PC-3 (cell line): ENCODE data around the gene ZMYM3.

Source experiments
- CTCF ChIP-seq: fragments of 300-600 bp; sonication (generic); conservative IDR thresholded peaks from 2 replicates; pipeline ENCODE4 v1.5.1; 2017; ENCODE audit warnings: antibody characterized with exemption, low read depth, mild to moderate bottlenecking, low read length
- EZH2 ChIP-seq: fragments of 300-600 bp; sonication (generic); IDR thresholded peaks from one replicate; pipeline ENCODE4 v1.6.1; 2017; ENCODE audit warnings: antibody characterized with exemption, mild to moderate bottlenecking, low read length; ENCODE audit not compliant: unreplicated experiment

DNA sequence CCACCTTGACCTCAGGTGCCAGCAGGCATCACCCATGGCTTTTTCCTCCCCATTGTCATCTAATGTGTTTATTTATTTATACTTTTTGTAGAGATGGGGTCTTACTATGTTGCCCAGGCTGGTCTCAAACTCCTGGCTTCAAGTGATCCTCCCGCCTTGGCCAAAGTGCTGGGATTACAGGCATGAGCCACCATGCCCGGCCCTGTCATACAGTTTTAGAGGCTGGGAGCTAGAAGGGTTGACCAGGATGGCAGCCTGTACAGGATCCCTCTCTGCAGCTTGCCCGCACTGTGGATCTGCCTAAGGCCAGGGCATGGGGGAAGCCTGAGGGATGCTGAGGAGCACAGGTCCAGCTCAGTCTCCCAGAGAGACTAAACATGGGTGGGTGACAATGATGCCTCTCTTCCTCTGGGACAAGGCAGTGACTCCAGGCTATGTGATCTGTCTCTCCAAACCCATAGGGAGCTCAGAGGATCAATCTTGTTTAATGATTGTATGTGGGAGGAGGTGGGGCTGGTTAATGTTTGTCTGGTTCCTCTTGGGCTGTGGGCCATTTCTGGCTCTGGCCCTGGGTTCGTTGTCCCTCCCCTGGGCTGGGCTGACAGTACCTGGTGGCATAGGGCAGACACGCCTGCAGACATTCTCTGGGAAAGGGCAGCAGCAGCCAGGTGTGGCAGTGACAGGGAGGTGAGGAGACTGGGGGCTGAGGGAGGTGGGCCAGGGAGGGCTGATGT lies 39.2 kb downstream of the ZMYM3 start:
- TF ChIP-seq CTCF: no peak
- no peak for TF ChIP-seq EZH2
